Retinal pigment epithelial cell (primary cell): ENCODE results near the gene TUBB1.

ENCODE experiments used
- DNase-seq: peaks from one replicate; pipeline ENCODE4 v3.0.0-alpha.2; 2010; ENCODE audit warnings: low read depth
- H3K4me3 ChIP-seq: 2 replicates; pipeline ENCODE4 v1.5.1; 2011; ENCODE audit warnings: mild to moderate bottlenecking, low read length, control low read depth, moderate library complexity
- TF ChIP-seq, protein P1 (sequence below): conservative IDR thresholded peaks from 2 replicates; pipeline ENCODE4 v1.5.1; 2011; ENCODE audit warnings: low read depth, low read length, control low read depth, inconsistent platforms

Gene TUBB1

DNA sequence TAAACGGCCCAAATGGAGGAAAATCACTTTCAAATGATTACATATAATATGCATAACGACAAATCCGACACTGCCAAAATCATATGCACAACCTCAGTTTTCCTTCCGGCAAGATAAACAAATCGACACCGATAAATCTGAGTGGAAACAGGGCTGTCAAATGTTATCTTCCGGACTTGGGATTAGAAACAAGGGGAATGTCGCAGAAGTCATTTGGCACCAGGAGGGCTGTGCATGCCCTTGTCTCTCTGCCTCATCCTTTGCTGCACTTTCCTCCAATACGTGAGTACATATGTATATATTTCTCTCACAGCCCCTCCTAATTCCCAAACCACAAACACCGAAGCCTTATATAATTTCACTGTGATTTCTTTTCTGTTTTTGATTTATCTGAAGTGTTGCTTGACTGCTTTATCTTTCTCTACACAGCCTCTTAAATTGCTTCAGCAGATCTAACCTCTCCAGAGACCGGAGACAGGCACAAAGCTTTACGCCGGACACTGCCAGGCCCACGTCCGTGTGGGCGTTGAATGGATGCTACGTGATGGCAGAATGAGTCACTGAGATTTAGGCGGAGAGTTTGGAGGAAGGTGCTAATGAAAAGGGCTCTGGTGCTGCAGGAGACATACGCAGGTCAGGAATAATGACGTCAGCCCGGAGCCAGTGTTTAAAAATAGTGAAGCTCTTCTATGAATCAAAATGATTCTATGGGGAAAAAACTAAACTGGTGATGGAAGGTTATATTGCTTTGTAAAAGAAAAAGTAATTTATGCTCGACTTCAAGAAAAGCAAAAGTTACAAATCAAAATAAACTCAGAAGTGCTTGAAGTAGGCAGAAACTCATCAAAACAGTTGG, 44.4 kb downstream of the TUBB1 start:
- H3K4me3 ChIP-seq = no peak overlapping the region
- DNase-seq = peak; percentile 71
- TF ChIP-seq, protein P1, sequence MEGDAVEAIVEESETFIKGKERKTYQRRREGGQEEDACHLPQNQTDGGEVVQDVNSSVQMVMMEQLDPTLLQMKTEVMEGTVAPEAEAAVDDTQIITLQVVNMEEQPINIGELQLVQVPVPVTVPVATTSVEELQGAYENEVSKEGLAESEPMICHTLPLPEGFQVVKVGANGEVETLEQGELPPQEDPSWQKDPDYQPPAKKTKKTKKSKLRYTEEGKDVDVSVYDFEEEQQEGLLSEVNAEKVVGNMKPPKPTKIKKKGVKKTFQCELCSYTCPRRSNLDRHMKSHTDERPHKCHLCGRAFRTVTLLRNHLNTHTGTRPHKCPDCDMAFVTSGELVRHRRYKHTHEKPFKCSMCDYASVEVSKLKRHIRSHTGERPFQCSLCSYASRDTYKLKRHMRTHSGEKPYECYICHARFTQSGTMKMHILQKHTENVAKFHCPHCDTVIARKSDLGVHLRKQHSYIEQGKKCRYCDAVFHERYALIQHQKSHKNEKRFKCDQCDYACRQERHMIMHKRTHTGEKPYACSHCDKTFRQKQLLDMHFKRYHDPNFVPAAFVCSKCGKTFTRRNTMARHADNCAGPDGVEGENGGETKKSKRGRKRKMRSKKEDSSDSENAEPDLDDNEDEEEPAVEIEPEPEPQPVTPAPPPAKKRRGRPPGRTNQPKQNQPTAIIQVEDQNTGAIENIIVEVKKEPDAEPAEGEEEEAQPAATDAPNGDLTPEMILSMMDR = no peak

DNA sequence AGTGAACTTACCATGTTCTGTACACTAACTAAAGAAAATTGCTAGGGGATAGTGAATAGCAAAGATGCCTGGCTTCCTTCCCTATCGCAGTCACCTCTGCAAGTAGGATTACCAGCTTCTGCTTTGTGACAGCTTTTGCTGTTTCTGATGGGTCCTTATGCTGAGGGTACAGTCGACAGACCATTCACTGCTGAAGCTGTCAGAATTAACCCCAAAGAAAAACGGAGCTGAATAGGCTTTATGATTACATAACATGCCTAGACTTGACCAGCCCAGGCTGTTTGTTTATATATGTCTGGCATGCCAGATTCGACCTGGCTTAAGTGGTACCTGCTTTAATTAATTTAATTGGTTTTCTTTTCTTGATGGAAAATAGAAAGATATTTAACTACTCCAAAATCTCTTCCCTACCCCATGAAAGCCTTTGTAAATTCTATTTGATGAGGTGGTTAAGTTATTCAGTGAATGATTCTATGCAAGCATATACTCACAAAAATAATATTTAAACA, 45.0 kb downstream of the TUBB1 start:
- H3K4me3 ChIP-seq = no peak overlapping the region
- no peak for DNase-seq
- TF ChIP-seq, protein P1 = no peak

DNA sequence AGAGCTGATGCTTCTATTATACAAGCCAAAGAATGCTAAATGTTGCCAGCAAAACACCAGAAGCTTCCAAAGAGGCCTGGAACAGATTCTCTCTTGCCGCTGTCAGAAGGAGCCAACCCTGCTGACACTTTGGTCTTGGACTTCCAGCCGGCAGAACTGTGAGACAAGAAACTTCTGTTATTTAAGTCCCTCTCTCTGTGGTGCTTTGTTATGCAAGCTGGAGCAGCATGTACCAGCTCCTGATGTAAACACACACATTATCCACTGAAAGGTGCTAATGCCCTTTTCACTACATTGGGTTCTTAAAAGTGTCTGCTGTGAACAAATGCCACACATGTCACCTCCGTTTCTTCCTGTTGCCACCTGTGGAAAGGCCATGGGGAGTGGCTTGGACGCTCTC, 49.3 kb downstream of the TUBB1 start:
- H3K4me3 ChIP-seq = no peak overlapping the region
- TF ChIP-seq, protein P1 = no peak
- DNase-seq = no peak

DNA sequence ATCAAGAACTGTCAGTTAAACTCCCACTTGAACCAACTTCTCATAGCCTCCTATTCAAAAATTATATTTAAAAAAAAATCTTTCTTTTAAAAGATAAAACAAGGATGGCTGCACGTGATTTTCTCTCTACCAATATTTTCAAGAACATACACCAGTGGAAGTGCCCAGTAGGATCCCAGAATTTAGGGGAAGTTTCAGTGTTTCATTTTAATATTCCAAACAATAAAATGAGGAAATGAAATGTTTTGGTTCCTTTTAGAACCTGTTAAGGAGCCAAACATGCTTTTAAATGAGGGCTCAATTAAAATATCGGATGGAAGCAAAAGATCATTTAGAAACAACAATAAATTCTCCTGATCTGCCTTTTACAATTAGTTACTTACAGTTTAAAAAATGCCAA, 49.8 kb downstream of the TUBB1 start:
- no peak overlapping the region for H3K4me3 ChIP-seq
- TF ChIP-seq, protein P1 = no peak
- no peak for DNase-seq

DNA sequence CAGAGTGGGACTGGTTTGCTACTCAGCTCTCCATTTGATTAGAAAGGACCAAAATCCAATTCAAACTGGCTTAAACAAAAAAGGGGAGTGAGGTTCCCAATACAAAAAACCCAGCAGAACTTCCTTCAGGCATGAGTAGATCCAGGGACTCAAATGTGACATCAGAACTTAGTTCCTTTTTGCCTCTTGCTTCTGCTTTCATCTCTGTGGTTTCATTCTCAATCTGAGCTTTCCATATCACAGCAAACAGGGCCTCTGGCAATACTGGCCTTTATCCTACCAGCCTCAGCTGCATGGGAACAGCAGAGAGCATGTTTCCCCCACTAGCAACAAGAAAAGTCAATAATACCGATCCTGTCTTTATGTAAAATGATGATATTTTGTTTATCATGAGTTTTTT, 52.0 kb downstream of the TUBB1 start:
- no peak for DNase-seq
- H3K4me3 ChIP-seq = no peak overlapping the region
- TF ChIP-seq, protein P1 = no peak

DNA sequence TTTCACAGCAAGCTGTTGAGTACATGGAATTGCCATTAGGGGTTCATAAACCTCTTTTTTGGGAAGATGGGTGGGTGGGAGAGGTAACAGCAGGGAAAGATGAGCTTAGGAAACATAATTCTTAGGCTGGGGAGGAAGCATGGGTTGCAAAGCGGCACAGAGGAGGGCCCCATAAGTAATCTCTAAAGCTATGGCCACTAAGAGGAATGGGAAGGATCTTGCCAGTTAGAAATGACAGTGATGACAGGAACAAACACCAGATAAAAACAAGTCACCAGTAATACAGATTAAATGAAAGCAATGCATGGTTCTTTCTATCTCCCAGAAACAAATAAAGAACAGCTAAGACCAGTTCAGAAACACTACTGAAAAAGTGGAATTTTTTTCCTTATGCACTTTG, 54.4 kb downstream of the TUBB1 start:
- TF ChIP-seq, protein P1 = no peak
- DNase-seq = no peak
- H3K4me3 ChIP-seq = no peak overlapping the region

DNA sequence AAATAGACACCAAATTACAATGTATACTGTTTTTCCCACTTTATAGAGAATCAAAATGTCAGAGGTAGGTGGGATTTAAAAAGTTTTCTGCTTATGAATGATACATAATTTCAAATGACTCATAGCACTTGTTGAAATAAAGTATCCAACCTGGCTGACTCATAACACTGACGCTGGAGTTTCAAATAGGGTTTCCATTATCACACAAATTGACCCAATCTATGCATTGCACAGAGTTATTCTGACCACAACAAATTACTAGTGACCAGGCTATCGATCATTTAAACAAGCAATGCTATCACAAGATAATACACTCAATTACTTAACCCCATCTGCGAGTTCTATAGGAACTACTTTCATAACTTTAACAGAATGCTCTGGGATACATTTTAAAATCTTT, 55.2 kb downstream of the TUBB1 start:
- TF ChIP-seq, protein P1 = no peak
- no peak for DNase-seq
- H3K4me3 ChIP-seq = no peak overlapping the region
